Stimulated activated CD4-positive, alpha-beta T cell treated with anti-CD3 and anti-CD28 coated beads, Interleukin-15, amount 100 ng/mL, for 48 hours (primary cell): ENCODE results near the gene AGRN.
"Not testable (repeated sequence)": the region's sequence is repeated elsewhere in the genome, so short reads cannot be mapped to it uniquely, and the experiment has no call there.

Experiments
- DNase-seq, 2 donors: peaks; one replicate each; pipeline ENCODE4 v3.0.0-alpha.2; 2020; ENCODE audit warnings: low read depth in 2 of 2

AGRN gene

DNA sequence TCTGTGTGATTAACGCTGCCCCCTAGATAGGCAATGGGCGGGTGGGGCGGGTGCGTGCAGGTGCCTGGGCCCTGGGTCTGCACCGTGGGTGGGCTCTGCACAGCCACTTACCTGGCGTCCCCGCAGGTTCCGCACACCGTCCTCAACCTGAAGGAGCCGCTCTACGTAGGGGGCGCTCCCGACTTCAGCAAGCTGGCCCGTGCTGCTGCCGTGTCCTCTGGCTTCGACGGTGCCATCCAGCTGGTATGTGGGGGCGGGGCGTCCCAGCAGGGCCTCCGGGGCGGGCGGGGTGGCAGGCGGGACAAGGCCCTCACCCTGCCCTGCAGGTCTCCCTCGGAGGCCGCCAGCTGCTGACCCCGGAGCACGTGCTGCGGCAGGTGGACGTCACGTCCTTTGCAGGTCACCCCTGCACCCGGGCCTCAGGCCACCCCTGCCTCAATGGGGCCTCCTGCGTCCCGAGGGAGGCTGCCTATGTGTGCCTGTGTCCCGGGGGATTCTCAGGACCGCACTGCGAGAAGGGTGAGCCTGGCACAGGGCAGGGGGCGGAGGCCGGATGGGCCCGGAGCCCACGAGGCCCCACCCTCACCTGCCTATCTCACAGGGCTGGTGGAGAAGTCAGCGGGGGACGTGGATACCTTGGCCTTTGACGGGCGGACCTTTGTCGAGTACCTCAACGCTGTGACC lies 31.3 kb downstream of the AGRN start:
- no peak for DNase-seq

DNA sequence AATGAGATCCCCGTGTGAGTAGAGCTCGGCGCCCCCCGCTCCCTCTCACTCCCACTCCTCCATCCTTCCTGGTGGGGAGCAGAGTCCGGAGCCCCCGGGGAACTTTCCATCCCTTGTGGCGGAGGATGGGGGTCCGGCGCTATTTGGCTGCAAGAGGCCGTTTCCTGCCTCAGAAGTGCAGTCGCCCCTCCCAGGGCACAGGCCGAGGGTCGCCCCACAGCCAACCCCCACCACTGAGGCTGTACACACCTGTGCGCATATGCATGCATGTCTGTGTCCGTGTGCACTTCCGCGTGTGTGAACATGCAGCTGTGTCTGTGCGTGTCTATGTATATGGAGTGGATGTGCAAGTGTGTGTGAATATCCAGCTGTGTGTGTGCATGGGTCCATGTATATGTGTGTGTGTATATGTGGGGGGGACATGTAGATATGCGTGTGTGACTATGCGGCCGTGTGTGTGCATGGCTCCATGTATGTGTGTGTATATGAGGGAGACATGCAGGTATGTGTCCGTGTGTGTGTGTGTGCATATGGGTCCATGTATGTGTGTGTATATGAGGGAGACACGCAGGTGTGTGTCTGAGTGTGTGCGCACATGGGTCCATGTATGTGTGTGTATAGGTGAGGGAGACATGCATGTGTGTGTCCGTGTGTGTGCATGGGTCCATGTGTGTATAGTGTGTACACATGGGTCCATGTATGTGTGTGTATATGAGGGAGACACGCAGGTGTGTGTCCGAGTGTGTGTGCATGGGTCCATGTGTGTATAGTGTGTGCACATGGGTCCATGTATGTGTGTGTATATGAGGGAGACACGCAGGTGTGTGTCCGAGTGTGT lies 32.3 kb downstream of the AGRN start:
- DNase-seq: no peak

- DNase-seq: no peak
These were observed 33.1 kb downstream of the AGRN start for GRCh38 chr1:1053022-1053421.

DNA sequence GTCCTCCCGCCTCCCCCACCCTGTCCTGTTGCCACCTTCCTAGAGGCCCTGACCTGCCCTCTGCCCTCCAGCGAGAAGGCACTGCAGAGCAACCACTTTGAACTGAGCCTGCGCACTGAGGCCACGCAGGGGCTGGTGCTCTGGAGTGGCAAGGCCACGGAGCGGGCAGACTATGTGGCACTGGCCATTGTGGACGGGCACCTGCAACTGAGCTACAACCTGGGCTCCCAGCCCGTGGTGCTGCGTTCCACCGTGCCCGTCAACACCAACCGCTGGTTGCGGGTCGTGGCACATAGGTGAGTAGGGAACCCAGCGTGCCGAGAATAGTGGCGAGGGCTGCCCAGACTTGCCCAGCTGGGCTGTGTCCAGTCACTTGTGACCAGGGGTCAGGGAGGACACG lies 33.8 kb downstream of the AGRN start:
- no peak for DNase-seq

DNA sequence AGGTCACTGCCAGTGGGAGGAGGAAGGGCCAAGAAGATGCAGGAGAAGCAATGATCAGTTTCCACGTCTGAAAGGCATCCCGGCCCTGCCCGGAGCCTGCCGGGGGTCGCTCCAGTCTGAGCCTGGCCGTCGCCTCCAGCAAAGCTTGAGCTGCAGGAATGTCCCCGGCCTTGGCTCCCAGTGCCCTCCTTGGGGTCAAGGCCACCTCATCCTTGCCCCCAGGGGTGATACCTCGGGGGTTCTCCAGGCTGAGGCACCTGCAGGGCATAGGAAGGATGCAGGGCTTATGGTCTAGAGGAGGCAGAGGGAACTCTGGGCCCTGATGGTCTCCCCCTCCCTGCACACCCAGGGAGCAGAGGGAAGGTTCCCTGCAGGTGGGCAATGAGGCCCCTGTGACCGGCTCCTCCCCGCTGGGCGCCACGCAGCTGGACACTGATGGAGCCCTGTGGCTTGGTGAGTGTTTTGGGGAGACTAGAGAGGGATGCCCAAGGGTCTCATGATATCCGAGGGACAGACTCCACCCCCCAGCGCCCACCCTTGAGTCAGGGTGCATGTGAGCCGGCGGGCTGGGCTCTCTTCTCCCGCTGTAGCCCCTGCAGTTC lies 34.3 kb downstream of the AGRN start:
- DNase-seq: no peak

DNA sequence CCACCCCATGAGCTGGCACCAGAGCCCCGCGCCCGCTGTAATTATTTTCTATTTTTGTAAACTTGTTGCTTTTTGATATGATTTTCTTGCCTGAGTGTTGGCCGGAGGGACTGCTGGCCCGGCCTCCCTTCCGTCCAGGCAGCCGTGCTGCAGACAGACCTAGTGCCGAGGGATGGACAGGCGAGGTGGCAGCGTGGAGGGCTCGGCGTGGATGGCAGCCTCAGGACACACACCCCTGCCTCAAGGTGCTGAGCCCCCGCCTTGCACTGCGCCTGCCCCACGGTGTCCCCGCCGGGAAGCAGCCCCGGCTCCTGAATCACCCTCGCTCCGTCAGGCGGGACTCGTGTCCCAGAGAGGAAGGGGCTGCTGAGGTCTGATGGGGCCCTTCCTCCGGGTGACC lies 35.1 kb downstream of the AGRN start:
- DNase-seq: no peak

- DNase-seq: no peak
These were observed 36.2 kb downstream of the AGRN start for GRCh38 chr1:1055841-1056736.

DNA sequence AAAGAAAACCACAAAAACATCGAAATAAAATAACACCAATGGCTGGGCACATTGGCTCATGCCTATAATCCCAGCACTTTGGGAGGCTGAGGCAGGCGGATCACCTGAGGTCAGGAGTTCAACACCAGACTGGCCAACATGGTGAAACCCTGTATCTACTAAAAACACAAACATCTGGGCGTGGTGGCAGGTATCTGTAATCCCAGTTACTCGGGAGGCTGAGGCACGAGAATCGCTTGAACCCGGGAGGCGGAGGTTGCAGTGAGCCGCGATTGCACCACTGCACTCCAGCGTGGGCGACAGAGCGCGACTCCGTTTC lies 37.8 kb downstream of the AGRN start:
- DNase-seq: not testable (repeated sequence)

GRCh38 chr1:1058088-1058905 lies 38.4 kb downstream of the AGRN start:
- DNase-seq: no peak

DNA sequence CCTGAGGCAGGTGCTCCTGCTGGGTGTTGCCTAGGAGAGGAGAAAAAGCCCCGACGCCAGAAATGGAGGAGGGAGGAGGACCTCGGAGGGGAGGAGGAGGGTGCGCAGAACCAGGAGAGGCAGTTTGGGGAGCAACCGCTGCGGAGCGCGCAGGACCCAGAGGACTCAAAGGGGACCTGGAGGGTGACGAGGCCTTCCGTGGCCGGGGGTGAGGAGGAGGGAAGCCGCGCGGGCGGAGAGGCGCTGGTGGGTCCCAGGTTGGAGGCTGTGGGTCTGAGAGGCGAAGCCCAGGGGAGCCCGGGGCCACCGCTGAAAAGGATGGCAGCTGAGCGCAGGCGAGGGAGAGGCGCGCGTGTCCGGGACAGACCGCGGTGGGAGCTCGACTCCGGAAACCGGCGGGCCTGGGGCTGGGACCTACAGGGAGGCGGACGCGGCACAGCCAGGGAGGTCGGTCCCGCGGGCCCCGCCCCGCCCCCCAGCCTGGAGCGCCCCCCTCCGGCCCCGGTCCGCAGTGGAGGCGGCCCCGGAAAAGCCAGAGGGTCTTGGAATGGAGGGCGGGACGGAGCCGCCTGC lies 39.1 kb downstream of the AGRN start:
- peak in 1 of 2 donors; percentile 45 for DNase-seq

DNA sequence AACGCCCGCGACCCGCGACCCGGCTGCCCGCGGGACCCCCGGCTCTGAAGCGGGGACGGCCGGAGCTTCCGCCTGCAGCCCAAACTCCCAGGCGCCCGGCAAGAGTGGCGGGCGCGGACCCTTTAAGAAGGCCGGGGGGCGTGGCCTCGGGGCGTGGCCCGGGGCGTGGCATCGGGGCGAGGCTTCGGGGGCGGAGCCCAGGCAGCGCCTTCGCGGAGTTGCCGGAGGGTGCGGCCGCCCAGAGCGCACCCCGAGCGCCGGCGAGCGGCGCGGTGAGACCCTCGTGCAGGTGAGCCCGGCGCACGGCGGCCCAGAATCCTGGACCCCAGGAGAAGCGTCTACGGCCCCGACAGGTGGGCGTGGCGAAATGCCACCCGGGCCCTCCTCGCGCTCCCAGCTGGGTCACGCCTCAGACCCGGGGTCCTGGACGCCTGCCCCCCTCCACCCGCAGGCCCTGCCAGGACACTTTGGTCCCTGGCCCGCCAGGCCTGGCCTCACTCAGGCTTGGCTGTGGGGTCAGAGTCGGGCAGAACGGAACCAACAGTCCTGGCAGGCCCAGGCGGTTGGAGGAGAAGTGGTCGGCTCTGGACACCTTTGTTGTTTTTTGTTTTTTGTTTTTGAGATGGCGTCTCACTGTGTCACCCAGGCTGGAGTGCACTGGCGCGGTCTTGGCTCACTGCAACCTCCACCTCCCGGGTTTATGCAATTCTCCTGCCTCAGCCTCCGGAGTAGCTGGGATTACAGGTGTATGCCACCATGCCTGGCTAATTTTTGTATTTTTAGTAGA lies 39.8 kb downstream of the AGRN start:
- peak; percentile 73 to 92 for DNase-seq

- no peak for DNase-seq
These were observed 40.5 kb downstream of the AGRN start for GRCh38 chr1:1060281-1061000.

DNA sequence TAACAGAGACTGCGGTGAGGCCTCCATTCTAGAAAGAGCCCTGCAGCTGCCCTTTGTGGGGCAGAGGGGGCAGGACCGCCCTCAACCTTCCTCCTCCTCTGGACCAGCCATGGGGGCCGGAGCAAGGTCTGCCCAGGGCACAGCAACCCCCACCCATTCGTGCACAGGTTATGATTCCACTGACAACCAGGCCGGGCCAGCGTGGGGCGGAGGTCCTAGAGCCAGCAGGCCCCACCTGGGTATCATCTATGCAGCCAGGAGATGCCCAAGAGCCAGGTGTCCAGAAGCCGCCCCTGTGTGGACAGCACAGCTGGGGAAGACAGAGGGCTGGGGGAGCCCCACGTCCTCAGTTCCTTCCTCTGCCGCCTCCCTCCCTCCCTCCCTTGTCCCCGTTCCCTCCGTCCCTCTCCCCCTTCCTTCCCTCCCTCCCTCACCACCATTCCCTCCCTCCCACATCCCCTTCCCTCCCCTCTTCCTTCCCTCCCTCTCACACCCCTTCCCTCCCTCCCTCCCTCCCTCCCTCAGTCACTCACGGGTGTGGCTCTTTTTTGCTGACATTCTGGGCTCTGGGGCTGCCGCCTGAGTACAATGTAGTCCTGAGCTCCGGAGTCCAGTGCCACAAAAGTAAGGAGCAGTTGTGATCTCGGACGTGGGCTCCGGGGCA lies 41.9 kb downstream of the AGRN start:
- no peak for DNase-seq

- no peak for DNase-seq
These were observed 42.6 kb downstream of the AGRN start for GRCh38 chr1:1062348-1063163.

- no peak for DNase-seq
These were observed 43.5 kb downstream of the AGRN start for GRCh38 chr1:1063261-1063944.

GRCh38 chr1:1063945-1064831 lies 44.3 kb downstream of the AGRN start:
- peak; percentile 76 to 90 for DNase-seq
